ENCODE data around the gene SART3.

DNA sequence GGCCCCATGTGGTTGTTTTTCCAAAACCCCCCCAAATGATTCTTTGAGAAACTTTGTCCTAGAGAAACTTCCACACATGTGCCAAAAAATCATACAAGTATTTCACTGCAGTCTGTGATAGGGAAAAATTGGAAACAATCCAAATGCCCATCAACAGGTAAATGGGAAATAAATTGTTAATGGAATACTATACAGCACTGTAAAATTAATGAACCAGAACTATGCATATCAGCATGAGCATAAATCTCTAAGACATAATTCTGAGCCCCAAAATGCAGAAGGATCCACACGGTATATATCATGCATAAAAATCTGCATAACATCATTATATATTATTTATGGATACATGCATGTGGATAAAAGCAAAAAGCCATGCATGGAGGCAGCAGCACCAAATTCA is 51.2 kb downstream of the SART3 start:
- TF ChIP-seq CTCF (IDR thresholded peaks at IDR 0.05): no peak
- no peak for TF ChIP-seq POLR2A (IDR thresholded peaks at IDR 0.05)

Data from gastroesophageal sphincter (tissue), 3 donors.